GM12864 (cell line): ENCODE data around the gene MAFG.

ENCODE experiments used
- DNase-seq: peaks from one replicate; pipeline ENCODE4 v3.0.0-alpha.2; 2011; ENCODE audit warnings: low read depth
- H3K4me3 ChIP-seq: 2 replicates; pipeline ENCODE4 v1.5.1; 2011; ENCODE audit warnings: mild to moderate bottlenecking, low read depth, low read length, control low read depth
- TF ChIP-seq, protein P1 (sequence below): IDR thresholded peaks from 2 replicates; pipeline ENCODE4 v1.5.1; 2011; ENCODE audit warnings: low read depth, mild to moderate bottlenecking, moderate library complexity, low read length, control low read depth, inconsistent platforms; ENCODE audit errors: missing control alignments

MAFG gene

DNA sequence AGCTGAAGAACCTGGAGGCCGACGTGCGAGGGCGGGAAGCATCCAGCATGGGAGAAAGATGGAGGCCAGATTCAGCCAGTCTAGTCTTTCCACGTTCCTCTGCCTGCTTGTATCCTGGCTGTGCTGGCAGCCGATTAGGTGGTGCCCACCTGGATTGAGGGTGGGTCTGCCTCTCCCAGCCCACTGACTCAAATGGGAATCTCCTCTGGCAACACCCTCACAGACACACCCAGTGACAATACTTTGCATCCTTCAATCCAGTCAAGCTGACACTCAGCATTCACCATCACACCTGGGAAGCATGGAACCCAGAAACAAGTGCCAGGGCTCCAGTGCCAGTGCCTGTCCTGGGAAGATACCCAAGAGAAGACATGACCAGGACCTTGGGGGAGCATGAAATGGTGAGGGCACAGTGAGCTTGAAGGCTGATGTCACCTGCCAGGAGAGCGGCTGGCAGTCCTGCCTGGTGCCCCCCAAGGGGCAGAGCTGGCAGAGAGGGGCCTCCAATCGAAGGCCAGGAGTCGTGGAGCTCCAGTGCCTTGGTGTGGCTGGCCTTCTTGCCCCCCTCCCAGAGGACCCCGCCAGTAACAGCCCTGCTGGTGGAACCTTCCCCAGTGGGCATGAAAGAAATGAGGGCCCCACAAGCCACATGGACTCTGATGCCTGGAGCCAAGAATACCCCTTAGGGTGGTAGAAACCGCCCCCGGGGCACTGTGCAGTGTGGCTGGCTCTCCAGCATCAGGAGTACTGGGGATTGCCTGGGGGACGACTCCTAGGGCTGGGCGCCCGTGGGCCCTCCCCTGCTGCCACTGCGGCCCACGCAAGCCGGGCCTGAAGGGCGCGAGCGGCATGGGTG lies 26.1 kb downstream of the MAFG start:
- TF ChIP-seq, protein P1, sequence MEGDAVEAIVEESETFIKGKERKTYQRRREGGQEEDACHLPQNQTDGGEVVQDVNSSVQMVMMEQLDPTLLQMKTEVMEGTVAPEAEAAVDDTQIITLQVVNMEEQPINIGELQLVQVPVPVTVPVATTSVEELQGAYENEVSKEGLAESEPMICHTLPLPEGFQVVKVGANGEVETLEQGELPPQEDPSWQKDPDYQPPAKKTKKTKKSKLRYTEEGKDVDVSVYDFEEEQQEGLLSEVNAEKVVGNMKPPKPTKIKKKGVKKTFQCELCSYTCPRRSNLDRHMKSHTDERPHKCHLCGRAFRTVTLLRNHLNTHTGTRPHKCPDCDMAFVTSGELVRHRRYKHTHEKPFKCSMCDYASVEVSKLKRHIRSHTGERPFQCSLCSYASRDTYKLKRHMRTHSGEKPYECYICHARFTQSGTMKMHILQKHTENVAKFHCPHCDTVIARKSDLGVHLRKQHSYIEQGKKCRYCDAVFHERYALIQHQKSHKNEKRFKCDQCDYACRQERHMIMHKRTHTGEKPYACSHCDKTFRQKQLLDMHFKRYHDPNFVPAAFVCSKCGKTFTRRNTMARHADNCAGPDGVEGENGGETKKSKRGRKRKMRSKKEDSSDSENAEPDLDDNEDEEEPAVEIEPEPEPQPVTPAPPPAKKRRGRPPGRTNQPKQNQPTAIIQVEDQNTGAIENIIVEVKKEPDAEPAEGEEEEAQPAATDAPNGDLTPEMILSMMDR = no peak
- no peak for DNase-seq
- no peak overlapping the region for H3K4me3 ChIP-seq

GRCh38 chr17:81900181-81900820 lies 27.2 kb downstream of the MAFG start:
- H3K4me3 ChIP-seq = no peak overlapping the region
- no peak for DNase-seq
- TF ChIP-seq, protein P1 = no peak

DNA sequence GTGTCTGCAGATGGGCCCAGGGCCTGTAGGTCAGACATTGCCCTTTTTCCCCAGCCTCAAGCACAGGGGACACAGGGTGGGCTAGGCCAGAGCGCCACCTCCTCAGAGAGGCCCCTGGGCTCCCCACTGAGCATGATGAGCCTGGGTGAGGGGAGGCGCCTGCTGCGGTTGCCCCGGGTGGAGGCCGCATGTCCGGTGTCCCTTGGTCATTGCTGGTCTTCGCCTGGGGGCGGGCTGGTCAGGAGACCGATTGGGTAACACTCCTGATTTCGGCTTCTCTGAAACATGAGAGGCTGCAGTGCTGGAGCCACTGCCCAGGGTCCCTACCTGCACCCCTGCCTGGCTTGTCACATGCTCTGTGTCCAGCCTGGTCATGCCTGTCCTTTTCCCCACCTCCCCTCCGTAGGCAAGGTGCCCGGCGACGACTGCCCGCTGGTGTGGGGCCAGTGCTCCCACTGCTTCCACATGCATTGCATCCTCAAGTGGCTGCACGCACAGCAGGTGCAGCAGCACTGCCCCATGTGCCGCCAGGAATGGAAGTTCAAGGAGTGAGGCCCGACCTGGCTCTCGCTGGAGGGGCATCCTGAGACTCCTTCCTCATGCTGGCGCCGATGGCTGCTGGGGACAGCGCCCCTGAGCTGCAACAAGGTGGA lies 27.9 kb downstream of the MAFG start:
- TF ChIP-seq, protein P1 = no peak
- H3K4me3 ChIP-seq = no peak overlapping the region
- DNase-seq = no peak

DNA sequence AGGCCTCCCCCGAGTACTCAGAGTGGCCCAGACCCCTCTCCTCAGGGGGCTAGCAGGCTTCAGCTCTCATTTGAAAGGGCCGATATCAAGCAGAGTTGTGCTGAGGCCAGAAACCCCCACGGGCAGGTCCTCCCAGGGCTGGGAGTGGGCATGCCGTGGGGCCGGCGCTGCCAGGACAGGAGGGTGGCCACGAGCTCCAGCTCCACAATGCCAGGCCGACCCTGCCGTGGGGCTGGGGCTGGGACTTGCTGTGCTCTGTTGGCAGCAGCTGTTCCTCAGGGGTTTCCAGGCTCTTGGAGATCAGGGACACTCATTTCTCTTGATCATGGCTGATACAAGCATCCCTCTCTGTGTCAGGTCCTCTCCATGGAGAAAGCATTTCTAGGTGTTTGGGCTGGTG lies 28.6 kb downstream of the MAFG start:
- DNase-seq = no peak
- TF ChIP-seq, protein P1 = no peak
- no peak overlapping the region for H3K4me3 ChIP-seq

- no peak for DNase-seq
- TF ChIP-seq, protein P1 = no peak
- H3K4me3 ChIP-seq = no peak overlapping the region
Observed at GRCh38 chr17:81898029-81898866, 29.3 kb downstream of the MAFG start.

- TF ChIP-seq, protein P1 = no peak
- no peak overlapping the region for H3K4me3 ChIP-seq
- DNase-seq = no peak
Observed at GRCh38 chr17:81895400-81895799, 32.1 kb downstream of the MAFG start.
